Coronary artery (tissue), 2 donors: ENCODE data around the gene PITPNM3.
"Not testable (repeated sequence)": the region's sequence is repeated elsewhere in the genome, so short reads cannot be mapped to it uniquely, and the experiment has no call there.

ENCODE experiments used
- DNase-seq: peaks from one replicate; pipeline ENCODE4 v3.0.0-alpha.2; 2017; ENCODE audit warnings: low spot score
- H3K27ac ChIP-seq, 2 donors: fragments of 200-600 bp; sonication (generic); one replicate each; pipeline ENCODE4 v1.5.1; 2016 to 2019
- H3K4me3 ChIP-seq: fragments of 200-600 bp; sonication (generic); 2 replicates; pipeline ENCODE4 v1.5.1; 2016; ENCODE audit warnings: mild to moderate bottlenecking, moderate library complexity
- TF ChIP-seq, protein P1 (sequence below): fragments of 200-600 bp; sonication (generic); IDR thresholded peaks from one replicate; pipeline ENCODE4 v1.5.1; 2019; ENCODE audit warnings: antibody characterized with exemption

The PITPNM3 gene

GRCh38 chr17:6574687-6575595, 18.6 kb upstream of the PITPNM3 start:
- DNase-seq: no peak
- TF ChIP-seq, protein P1, sequence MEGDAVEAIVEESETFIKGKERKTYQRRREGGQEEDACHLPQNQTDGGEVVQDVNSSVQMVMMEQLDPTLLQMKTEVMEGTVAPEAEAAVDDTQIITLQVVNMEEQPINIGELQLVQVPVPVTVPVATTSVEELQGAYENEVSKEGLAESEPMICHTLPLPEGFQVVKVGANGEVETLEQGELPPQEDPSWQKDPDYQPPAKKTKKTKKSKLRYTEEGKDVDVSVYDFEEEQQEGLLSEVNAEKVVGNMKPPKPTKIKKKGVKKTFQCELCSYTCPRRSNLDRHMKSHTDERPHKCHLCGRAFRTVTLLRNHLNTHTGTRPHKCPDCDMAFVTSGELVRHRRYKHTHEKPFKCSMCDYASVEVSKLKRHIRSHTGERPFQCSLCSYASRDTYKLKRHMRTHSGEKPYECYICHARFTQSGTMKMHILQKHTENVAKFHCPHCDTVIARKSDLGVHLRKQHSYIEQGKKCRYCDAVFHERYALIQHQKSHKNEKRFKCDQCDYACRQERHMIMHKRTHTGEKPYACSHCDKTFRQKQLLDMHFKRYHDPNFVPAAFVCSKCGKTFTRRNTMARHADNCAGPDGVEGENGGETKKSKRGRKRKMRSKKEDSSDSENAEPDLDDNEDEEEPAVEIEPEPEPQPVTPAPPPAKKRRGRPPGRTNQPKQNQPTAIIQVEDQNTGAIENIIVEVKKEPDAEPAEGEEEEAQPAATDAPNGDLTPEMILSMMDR: no peak
- peak overlapping the region in 1 of 2 donors; percentile 41 for H3K27ac ChIP-seq
- H3K4me3 ChIP-seq: peak overlapping the region; percentile 30

DNA sequence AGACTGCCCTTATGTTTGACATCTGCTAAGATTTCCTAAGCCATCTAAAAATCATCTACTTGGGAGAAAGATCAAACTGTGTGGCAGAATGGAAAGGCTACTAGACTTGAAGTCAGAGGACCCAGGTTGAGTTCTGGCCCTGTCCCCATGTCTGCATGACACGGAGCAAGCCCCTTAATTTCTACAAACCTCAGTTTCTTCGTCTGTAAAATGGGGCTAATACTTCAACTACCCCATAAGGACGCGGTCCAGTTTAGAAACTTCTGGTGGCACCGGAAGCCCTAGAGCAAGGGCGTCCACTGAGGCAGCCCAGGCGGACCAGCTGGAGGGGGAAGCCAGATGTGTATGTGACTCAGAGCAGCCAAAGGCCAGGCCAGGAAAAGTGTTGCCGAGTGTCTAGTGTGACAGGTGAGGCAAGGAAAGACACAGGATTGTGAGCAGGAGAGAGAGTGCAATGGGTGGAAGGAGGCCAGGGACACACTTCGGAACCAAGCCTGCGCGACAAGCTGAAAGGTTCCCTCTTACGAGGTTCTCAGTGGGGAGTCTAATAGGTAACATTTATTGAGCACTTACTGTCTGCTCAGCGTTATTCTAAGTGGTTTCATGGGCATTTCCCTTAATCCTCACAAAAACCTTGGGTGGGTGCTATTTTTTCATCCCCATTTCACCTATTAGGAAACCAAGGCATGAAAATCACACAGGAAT, 17.8 kb upstream of the PITPNM3 start:
- H3K27ac ChIP-seq: no peak overlapping the region
- TF ChIP-seq, protein P1: no peak
- no peak overlapping the region for H3K4me3 ChIP-seq
- no peak for DNase-seq

- DNase-seq, H3K4me3 ChIP-seq, H3K27ac ChIP-seq: not testable (repeated sequence)
Measured at GRCh38 chr17:6573495-6573894, 17.1 kb upstream of the PITPNM3 start.

DNA sequence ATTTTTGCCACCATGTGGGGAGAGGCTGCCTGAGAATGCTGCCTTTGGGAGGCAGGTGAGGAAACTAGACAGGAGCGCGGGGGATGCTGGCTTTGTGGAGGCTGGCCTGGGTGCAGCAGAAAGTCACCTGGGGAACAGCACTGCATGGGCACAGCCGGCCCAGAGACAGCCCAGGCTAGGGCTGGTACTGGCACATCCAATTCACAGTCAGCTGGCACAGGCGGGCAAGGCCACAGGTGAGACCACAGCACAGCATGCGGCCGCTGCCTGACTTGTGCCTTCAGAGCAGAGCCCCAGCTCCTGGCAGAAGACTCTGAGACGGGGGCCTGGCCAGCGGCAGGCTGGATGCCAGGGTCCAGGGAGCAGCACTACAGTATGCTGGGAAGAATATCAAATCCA, 16.6 kb upstream of the PITPNM3 start:
- DNase-seq: no peak

GRCh38 chr17:6571452-6571781, 15.1 kb upstream of the PITPNM3 start:
- H3K4me3 ChIP-seq: no peak overlapping the region
- TF ChIP-seq, protein P1: no peak
- no peak overlapping the region for H3K27ac ChIP-seq
- no peak for DNase-seq

More for the DNA sequence above, 16.6 kb upstream of the PITPNM3 start:
- TF ChIP-seq, protein P1: no peak
- H3K27ac ChIP-seq: no peak overlapping the region
- no peak overlapping the region for H3K4me3 ChIP-seq

GRCh38 chr17:6570731-6571451, 14.5 kb upstream of the PITPNM3 start:
- no peak for DNase-seq
- no peak overlapping the region for H3K4me3 ChIP-seq
- TF ChIP-seq, protein P1: no peak
- no peak overlapping the region for H3K27ac ChIP-seq
